ENCODE results near the gene RPL29. TPM values are rescaled to one million over a fixed set of nuclear protein-coding genes. Genes with fewer than 3 reads are reported as not detected.

Gene RPL29
- total RNA-seq, 1 experiment from 2014 or later = 995 TPM

DNA sequence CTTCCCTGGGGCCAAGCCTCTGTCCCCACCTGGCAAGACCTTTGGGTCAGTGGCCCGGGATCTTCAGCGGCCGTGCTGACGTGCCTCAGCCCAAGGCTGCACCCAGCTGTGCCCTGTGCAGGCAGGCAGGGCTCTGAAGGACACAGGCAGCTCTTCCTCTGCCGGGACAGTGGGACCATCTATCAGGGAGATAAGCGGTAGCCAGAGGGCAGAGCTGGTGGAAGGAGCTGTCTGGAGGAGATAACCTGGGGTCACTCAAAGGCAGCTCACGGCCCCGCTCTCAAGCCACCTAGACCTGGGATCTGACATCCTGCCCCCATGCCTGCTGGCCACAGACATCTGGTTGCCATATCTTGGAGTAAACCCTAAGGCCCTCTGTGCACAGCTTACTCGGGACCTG lies 33.4 kb upstream of the RPL29 start:
- Mint-ChIP-seq H3K9me3 (ENCODE audit: unreplicated experiment) (no peaks in the 10 kb centered on the region), H3K4me3 (ENCODE audit: unreplicated experiment) (no peak overlapping the region), H3K4me1 (ENCODE audit: low read depth, unreplicated experiment) (no peaks in the 10 kb centered on the region), H3K27me3 (ENCODE audit: insufficient read depth, unreplicated experiment) (no peaks in the 10 kb centered on the region), H3K27ac (ENCODE audit: unreplicated experiment) (no peak overlapping the region), H3K36me3 (ENCODE audit: insufficient read depth, unreplicated experiment) (no peaks in the 10 kb centered on the region)
- no peak for DNase-seq
- intact Hi-C loops (cut with micrococcal nuclease; ENCODE audit: unreplicated experiment) = no loop called here
- Histone ChIP-seq H3K9me3 (no peaks in the 10 kb centered on the region), H3K4me1 (peaks cover 7% of the 10 kb centered on the region; the same call in 1 of the 2 replicates), H3K36me3 (ENCODE audit: control insufficient read depth, insufficient read depth, low read length) (no peaks in the 10 kb centered on the region), H3K4me3 (ENCODE audit: low read depth, low read length) (no peak overlapping the region), H3K27me3 (replicated peaks; ENCODE audit: control insufficient read depth, insufficient read depth, low read length) (no peaks in the 10 kb centered on the region)
- ChIA-PET POLR2A (no interaction called here), CTCF (interaction anchor here (0.8 to 0.9 kb wide), 2 partner anchors 116 to 337 kb away, joined by 3 read pairs; no protein-coding TSS in a partner anchor)
- TF ChIP-seq, protein P1, sequence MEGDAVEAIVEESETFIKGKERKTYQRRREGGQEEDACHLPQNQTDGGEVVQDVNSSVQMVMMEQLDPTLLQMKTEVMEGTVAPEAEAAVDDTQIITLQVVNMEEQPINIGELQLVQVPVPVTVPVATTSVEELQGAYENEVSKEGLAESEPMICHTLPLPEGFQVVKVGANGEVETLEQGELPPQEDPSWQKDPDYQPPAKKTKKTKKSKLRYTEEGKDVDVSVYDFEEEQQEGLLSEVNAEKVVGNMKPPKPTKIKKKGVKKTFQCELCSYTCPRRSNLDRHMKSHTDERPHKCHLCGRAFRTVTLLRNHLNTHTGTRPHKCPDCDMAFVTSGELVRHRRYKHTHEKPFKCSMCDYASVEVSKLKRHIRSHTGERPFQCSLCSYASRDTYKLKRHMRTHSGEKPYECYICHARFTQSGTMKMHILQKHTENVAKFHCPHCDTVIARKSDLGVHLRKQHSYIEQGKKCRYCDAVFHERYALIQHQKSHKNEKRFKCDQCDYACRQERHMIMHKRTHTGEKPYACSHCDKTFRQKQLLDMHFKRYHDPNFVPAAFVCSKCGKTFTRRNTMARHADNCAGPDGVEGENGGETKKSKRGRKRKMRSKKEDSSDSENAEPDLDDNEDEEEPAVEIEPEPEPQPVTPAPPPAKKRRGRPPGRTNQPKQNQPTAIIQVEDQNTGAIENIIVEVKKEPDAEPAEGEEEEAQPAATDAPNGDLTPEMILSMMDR (IDR thresholded peaks at IDR 0.05; ENCODE audit: insufficient read depth in 1 of 2, low read depth in 1 of 2, low read length in 1 of 2, severe bottlenecking in 1 of 2, unreplicated experiment in 1 of 2) = no peak
- BruUV-seq (replicated peaks) = no TSS peak

DNA sequence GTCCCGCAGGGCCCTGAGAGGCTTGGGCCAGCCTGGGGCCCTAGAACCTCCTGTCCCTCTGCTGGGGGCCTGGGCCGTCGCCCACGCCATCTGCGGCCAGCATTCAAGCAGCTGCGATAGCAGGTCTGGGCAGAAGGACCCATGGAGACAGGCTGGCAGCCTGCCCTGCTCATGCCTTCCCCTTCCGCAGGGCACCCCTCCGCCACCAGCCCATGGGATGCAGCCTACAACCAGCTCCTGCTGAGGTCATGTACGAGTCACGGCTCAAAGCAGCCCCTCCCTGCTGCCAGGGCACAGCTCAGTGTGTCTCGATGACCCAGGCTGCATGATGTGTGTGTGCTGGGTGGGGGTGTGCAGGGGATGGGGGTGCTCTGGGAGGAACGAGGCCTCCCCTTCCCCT lies 32.9 kb upstream of the RPL29 start:
- Mint-ChIP-seq H3K27ac (ENCODE audit: unreplicated experiment) (no peak overlapping the region), H3K36me3 (ENCODE audit: insufficient read depth, unreplicated experiment) (no peaks in the 10 kb centered on the region), H3K27me3 (ENCODE audit: insufficient read depth, unreplicated experiment) (no peaks in the 10 kb centered on the region), H3K9me3 (ENCODE audit: unreplicated experiment) (no peaks in the 10 kb centered on the region), H3K4me3 (ENCODE audit: unreplicated experiment) (no peak overlapping the region), H3K4me1 (ENCODE audit: low read depth, unreplicated experiment) (no peaks in the 10 kb centered on the region)
- DNase-seq = no peak
- Histone ChIP-seq H3K4me3 (ENCODE audit: low read depth, low read length) (no peak overlapping the region), H3K9me3 (no peaks in the 10 kb centered on the region), H3K27me3 (replicated peaks; ENCODE audit: control insufficient read depth, insufficient read depth, low read length) (no peaks in the 10 kb centered on the region), H3K36me3 (ENCODE audit: control insufficient read depth, insufficient read depth, low read length) (no peaks in the 10 kb centered on the region), H3K4me1 (peaks cover 2% of the 10 kb centered on the region; the same call in 1 of the 2 replicates)
- no TSS peak for BruUV-seq (replicated peaks)
- TF ChIP-seq, protein P1 (IDR thresholded peaks at IDR 0.05; ENCODE audit: insufficient read depth in 1 of 2, low read depth in 1 of 2, low read length in 1 of 2, severe bottlenecking in 1 of 2, unreplicated experiment in 1 of 2) = no peak
- CTCF ChIA-PET = interaction anchor here (0.8 to 0.9 kb wide), 2 partner anchors 116 to 337 kb away, joined by 3 read pairs; no protein-coding TSS in a partner anchor
- intact Hi-C loops (cut with micrococcal nuclease; ENCODE audit: unreplicated experiment) = no loop called here
- POLR2A ChIA-PET = no interaction called here

DNA sequence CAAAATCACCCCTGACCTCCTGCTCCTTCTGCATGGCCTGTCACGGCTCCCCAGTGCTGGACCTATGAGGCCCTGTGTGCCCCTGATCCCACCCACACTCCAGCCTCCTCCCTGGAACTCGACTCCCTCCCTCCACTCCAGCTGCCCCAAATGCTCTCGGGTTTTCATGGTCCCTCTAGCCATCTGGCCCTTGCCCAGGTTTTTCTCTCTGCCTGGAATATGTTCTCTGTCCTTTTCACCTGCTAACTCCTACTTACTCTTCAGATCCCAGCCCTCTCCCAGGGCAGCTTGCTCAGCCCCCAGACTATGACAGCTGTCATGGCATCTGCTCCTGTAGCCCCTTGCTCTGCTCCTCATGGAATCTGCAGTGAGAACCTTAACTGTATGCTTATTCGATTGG lies 30.3 kb upstream of the RPL29 start:
- Mint-ChIP-seq H3K27ac (ENCODE audit: unreplicated experiment) (no peak overlapping the region), H3K4me1 (ENCODE audit: low read depth, unreplicated experiment) (no peaks in the 10 kb centered on the region), H3K4me3 (ENCODE audit: unreplicated experiment) (no peak overlapping the region), H3K36me3 (ENCODE audit: insufficient read depth, unreplicated experiment) (no peaks in the 10 kb centered on the region), H3K9me3 (ENCODE audit: unreplicated experiment) (no peaks in the 10 kb centered on the region), H3K27me3 (ENCODE audit: insufficient read depth, unreplicated experiment) (no peaks in the 10 kb centered on the region)
- no TSS peak for BruUV-seq (replicated peaks)
- DNase-seq = no peak
- ChIA-PET CTCF (no interaction called here), POLR2A (no interaction called here)
- intact Hi-C loops (cut with micrococcal nuclease; ENCODE audit: unreplicated experiment) = no loop called here
- H3K4me1 ChIP-seq = no peaks in the 10 kb centered on the region
- no peaks in the 10 kb centered on the region for H3K27me3 ChIP-seq (replicated peaks; ENCODE audit: control insufficient read depth, insufficient read depth, low read length)
- H3K9me3 ChIP-seq = no peaks in the 10 kb centered on the region
- no peaks in the 10 kb centered on the region for H3K36me3 ChIP-seq (ENCODE audit: control insufficient read depth, insufficient read depth, low read length)
- no peak overlapping the region for H3K4me3 ChIP-seq (ENCODE audit: low read depth, low read length)
- TF ChIP-seq, protein P1 (IDR thresholded peaks at IDR 0.05; ENCODE audit: insufficient read depth in 1 of 2, low read depth in 1 of 2, low read length in 1 of 2, severe bottlenecking in 1 of 2, unreplicated experiment in 1 of 2) = no peak
